GM19023 (cell line): ENCODE results near the gene IL34.

Experiments
- ATAC-seq: cut with Tn5 transposase; IDR thresholded peaks from one replicate; pipeline ENCODE4 v1.9.1; 2021; ENCODE audit warnings: mild to moderate bottlenecking, moderate library complexity; ENCODE audit not compliant: unreplicated experiment

Gene IL34

DNA sequence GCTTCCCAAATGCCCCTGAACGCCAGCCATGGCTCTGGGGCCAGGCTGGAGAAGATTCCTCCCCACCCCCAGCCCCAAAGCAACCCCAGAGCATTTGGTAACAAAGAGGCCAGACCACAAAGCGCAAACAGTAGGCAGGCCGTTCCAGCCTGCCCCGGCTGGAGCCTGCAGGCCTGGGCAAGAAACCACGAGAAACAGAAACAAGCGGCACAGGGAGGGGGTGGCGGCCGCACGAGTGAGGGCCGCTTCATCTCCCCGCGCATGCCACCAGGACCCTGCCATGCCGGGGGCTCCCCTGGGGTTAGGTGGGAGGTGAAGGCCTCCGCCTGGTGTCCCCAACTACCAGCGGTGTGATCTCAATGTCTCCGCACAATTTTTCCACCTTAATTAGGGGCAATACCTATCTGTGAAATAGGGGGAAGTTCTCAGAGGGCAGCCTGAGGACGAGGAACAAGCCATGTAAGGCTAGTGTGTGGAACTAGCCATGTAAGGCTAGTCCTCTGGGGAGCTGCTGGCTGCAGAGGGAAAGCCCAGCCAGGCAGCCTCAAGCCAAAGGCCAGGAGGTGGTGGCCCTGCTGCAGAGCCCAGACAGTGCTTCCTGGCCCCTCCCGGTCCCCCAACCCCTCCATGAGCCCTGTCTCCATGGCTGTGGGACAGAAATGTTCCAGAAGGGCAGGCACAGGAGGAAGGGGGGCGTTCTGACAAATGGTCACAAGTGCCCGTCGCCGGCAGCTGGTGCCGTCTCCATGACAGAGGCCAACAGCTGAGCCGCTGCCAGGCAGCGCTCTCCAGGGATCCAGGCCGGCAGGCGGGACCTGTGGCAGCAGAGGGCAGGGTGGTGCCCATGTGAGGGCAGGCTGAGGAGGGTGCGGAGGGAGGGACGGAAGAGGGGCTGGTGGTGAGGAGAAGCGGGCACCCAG lies 54.0 kb downstream of the IL34 start:
- ATAC-seq = no peak

GRCh38 chr16:70701036-70701435 lies 54.7 kb downstream of the IL34 start:
- ATAC-seq = no peak

- ATAC-seq = no peak
These were observed 55.2 kb downstream of the IL34 start for GRCh38 chr16:70701596-70701995.

DNA sequence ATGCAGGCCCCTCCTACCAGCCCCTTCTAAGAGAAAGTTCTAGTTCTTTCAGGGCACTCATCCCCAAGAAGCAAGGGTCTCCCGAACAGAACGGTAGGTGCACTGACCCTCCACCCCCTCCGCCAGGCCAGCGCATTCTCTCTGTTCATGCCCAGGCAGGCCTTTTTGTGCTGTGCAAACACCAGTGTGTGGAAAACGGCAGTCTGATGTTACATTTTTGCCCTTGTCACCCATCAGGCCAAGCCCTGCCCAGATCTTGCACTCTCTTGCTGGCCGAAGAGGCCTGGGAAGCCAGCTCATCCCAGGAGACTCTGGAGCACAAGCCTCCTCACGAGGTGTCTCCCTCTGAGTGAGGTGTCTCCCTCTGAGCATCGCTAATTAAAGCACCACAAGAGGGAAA lies 55.6 kb downstream of the IL34 start:
- no peak for ATAC-seq

DNA sequence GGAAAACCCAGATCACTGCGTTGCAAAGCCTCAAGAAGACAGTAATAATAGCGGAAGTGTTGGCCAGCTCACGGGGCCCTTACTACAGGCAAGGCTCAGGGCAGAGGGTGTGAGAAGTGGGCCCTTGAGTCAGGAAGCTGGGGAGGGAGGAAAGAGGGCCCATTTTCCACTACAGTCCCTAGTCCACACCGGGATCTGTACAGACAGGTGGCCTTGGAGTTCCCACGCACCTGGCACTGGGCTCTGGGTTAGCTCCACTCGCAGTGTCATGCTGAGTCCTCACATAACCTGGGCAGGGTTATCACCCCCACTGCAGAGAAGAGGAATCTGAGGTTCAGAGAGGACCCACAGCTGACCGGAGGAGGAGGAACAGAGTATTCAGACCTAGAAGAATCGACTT lies 56.3 kb downstream of the IL34 start:
- ATAC-seq = no peak

DNA sequence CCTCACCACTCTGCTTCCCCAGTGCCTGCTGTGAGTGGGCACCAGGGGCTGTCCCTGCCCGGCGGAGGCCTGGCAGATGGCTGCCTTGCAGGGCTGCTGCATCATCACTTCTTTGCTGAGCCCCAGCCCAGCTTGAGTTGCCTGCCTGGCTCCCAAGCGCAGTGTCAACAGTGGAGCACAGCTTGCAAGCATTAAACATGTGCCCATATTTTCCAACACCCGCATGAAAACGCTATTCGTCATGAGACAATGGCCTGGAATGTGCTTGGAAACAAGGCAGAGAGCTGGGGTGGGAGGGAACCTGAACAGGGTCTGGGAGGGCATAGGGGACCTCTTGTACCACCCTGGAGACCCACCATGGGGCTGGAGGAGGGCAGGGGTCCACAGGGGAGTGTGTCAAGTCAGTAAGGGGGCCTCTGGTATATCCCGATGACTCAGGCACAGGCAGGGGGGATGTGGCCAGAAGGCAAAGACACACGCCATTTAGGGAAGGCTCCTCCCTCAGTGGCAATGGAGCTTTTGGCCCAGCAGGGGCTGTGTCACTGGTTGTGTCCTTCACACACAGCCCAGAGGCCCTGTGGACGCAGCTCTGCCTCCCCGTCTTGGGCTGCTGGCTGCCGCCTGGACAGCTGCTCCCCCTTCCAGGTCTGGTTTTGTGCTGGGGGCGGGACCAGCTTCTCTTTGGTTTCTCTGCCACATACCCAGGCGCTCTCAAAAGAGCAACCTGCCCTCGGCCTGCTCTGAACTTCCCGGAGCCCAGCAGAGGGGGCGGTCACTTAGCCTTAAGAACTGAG lies 56.9 kb downstream of the IL34 start:
- ATAC-seq = no peak

- no peak for ATAC-seq
These were observed 57.5 kb downstream of the IL34 start for GRCh38 chr16:70703835-70704381.

- no peak for ATAC-seq
These were observed 58.2 kb downstream of the IL34 start for GRCh38 chr16:70704586-70704985.

DNA sequence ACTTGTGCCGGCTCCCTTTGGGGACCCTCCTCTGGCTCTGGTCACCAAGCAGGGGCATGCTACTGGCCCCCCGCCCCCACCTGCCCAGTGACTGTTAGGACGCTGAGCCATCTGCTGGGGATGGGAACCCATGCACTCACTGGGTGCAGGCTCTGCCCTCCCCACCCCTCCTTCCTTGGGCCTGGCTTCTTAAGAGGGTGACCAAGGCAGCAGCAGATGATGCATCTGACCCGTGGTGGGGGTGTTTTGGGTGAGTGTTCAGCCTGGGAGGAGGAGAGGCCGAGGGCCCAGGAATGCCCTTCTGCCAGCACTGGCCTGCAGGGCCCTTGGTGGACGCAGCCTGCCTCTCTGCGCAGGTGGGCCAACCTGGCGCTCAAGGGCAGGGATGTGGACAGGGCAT lies 58.7 kb downstream of the IL34 start:
- no peak for ATAC-seq

DNA sequence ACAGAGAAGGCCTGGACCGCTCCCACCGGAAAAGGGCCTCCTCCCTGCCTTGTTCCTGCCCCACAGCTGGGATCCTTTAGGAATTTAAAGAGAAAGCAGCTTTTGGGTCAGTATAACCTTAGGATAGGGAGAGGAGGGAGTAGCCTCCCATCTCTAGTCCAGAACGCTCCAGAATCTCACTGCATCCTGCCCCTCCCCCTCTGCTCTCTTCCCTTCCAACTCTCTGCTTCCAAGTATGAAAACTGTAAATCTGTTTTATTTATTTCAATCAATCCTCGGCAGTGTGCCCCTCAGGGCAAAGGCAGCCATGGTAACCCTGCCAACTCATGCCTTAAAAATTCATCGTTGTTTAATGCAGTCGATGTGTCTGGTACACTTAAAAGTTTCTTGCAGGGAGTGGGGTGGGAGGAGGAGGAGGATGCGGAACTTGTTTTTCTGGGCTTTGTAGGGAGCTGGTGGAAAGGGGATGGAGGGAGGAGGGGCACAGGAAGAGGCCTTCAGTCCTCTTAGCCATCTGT lies 60.6 kb downstream of the IL34 start:
- ATAC-seq = no peak

DNA sequence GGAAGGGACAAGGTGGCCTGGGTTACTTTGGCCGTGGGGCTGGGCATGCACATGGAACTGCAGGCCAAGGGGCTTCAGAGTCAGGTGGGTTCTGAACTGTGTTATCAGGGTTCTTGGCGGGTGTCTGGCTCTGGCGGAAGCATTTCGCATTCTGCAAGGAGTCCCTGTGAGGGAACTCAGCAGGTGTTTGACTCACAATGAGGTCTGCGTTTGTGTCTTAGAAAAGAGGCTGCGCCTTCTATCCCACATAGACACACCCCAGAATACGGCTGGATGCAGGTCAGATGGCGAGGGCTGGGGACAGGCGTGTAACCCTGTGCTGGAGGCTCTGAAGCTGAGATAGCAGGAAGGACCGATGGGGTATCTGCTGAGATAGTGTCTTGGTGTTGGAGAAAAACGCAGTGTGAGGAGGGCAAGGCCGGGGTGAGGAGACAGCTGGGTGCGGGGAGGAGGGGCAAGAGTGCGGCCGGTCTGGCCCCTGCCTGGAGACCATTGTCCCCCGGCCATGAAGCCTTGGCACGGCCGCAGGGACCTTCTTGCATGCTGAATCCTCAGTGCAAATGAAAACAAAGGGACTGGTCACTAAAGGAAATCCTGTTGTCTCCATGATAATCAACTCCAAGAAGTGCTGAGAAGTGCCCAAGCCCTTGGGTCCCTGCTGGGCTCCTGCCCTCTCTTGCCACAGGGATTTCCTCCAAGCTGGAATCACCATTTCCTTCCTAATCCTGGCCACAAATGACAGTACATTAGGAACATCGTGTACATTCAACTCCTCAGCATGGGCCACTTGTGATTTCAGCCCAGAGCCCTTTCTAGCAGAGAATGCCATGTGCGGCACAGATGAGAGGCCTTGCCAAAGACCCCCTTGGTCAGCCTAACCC lies 62.2 kb downstream of the IL34 start:
- ATAC-seq = no peak

DNA sequence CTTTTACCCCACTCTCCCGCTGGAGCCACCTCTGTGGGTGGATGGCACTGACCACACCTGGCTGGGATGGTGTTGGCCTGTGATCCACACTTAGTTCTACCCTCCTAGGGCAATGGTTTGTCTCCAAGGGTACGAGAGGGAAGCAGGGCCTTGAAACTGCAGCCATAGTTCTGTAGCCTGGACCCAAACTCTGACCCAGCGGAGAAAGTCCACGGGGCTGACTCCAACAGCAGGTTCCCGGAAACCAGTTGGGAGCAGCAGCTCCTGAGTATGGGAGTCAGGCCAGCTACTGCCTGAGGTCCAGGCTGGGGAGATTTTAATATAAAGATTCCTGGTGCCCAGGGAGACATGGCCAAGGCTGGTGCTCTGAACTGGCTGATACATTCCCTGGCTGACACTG lies 63.1 kb downstream of the IL34 start:
- no peak for ATAC-seq

DNA sequence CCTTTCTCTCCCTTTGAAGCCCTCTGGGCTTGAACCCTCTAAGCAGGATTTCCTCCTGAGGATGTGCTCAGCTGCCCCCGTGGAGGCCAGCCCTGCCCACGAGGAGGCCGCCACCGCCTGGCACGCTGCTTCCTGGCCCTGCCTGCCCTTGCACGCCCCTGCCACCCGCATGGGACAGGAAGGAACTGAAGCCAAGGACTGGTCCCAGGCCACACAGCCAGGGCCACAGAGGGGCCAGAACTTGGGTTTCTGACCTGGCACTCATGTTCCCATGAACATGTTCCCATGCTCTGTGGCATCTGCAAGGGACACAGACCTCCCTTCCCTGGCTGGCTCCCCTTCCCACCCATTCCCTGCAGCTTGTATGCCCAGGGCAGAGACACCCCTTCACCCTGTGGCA lies 63.6 kb downstream of the IL34 start:
- ATAC-seq = no peak
